ENCODE results near the gene DOCK6.

Gene DOCK6

GRCh38 chr19:11243798-11244169 lies 18.5 kb downstream of the DOCK6 start:
- no peak for DNase-seq

GRCh38 chr19:11242864-11243797 lies 19.2 kb downstream of the DOCK6 start:
- peak; percentile 66 for DNase-seq

DNA sequence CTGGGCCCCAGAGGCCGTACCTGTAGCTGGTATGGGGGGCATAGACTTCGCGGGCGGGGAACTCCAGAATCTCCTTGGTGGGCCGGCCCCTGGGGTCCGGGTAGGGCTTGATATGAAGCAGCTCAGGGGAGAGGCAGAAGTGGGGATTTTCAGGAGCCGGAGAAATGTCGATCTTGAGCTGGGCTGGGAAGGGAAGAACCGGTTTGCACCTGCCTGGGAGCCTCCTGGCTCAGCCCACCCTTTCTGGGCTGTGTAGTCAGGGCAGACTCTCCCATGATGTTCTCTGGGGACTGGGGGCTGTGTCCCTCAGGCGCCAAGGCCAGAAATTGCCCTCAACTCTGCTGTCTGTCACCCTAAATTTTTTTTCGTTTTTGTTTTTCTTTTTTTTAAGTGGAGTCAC lies 20.3 kb downstream of the DOCK6 start:
- DNase-seq: no peak

- DNase-seq: no peak
These were observed 22.3 kb downstream of the DOCK6 start for GRCh38 chr19:11240008-11240444.

DNA sequence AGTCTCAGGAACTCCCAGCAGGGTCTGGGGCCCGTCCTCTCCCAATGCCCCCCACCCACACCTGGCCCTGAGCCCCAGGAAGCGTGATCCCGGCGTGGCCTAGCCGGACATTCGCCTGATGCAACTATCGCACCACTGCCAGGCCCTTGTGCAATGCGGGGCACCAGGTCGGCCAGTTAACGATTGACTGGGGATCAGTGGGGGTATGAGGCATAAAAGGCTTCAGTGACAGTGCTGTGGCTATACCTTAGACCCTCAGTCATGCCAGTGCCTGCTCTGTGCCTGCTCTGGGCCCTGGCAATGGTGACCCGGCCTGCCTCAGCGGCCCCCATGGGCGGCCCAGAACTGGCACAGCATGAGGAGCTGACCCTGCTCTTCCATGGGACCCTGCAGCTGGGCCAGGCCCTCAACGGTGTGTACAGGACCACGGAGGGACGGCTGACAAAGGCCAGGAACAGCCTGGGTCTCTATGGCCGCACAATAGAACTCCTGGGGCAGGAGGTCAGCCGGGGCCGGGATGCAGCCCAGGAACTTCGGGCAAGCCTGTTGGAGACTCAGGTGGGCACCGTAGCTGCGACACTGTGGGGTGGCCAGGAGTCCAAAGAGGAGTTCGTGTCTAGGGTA lies 22.8 kb downstream of the DOCK6 start, which contains the start of gene ANGPTL8:
ANGPTL8 (plus strand) TSS at position 243 of the 624 bp plus-strand sequence; CDS start at position 262, 19 bp downstream.
- no peak for DNase-seq

DNA sequence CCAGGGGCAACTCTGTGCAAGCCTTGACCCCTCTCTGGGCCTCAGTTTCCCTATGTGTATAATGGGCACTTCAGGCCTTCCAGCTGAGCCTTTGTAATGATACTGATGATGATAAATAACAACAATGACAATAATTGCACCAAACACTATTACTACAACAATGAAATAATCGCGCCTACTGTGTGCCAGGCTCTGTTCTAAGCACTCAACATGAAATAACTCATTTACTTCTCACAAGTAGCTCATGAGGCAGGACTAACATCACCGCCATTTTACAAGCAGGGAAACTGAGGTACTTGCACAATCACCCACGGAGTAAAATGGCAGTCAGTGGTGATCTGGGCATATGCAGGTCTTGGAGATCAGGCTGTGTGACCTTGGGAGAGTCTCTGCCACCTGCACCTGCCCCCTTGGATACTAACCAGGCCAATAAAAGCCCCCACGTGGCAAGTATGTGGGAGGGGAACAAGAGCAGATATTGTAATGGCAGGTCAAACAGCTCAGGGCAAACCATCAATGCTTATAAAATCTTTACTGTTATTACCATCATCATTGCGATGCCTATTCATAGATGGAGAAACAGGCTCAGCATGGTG lies 23.4 kb downstream of the DOCK6 start:
- no peak for DNase-seq

DNA sequence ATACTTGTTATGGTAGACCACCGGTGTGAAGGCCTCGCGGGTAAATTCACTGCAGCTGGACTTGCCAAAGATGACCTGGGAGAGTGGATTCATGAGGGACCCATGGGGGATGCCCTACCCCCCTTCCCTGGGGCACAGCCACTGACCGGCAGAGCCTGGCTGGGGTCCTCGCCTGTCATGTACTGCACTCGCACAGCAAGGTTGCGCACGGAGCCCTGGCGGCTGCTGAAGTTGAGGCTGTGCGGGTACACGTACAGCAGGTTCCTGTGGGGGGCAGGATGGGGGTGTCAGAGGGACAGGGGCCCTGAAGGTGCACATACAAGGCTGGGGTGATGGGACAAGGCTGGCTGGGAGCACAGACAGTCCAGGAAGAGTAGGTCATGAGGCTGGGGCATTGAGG lies 24.3 kb downstream of the DOCK6 start:
- DNase-seq: no peak

DNA sequence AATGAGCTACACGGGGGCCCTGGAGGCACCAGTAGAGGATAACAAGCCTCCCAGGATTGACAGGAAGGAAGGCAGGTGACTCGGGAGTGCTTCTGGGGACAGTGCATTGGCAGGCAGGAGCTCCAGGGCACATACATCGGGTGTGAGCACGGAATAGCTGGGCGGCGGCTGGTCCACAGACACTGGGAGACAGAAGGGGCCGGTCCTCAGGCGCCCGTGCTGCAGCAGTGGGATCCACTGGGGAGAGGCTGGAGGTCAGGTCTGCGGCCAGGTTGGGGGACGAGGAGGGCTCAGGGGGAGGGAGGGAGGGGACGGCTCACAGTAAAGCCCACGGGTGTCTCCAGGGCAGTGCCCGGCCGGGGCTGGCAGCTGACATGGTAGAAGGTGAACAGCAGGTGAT lies 25.0 kb downstream of the DOCK6 start:
- DNase-seq: no peak

GRCh38 chr19:11236324-11237301 lies 25.7 kb downstream of the DOCK6 start:
- DNase-seq: no peak

- no peak for DNase-seq
These were observed 27.7 kb downstream of the DOCK6 start for GRCh38 chr19:11234486-11235075.

- DNase-seq: no peak
These were observed 29.3 kb downstream of the DOCK6 start for GRCh38 chr19:11233073-11233472.

- no peak for DNase-seq
These were observed 29.8 kb downstream of the DOCK6 start for GRCh38 chr19:11232555-11232954.

- no peak for DNase-seq
These were observed 31.5 kb downstream of the DOCK6 start for GRCh38 chr19:11230621-11231386.

DNA sequence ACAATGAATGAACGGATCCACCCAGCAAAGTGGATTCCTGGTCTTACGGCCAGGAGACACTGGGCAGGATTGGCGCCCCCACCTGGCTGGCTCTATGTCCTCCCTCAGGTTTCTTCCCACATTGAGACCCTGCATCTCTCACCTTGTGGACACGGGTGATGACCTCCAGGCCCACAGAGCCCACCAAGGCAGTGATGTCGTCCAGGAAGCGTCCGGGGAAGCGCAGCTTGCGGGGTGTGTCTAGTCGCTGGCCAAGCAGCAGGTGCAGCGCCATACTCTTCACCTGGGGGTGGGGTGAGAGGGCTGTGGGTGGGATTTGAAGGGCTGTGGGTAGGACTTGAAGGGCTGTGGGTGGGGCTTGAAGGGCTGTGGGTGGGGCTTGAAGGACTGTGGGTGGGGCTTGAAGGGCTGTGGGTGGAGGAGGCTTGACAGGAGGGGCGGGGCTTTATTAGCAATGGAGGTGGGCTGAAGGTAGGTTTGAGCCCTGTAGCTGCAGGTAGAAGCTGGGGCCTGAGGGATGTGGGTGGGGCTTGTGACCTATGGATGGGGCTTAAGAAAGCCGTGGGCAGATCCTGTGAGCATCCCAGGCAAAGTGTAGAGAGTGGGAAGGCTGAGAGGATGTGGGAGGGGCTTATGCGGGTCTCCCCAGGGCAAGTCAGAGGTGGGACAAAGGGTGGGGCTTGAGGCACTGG lies 35.0 kb downstream of the DOCK6 start:
- DNase-seq: no peak

GRCh38 chr19:11226716-11227166 lies 35.6 kb downstream of the DOCK6 start:
- DNase-seq: no peak

DNA sequence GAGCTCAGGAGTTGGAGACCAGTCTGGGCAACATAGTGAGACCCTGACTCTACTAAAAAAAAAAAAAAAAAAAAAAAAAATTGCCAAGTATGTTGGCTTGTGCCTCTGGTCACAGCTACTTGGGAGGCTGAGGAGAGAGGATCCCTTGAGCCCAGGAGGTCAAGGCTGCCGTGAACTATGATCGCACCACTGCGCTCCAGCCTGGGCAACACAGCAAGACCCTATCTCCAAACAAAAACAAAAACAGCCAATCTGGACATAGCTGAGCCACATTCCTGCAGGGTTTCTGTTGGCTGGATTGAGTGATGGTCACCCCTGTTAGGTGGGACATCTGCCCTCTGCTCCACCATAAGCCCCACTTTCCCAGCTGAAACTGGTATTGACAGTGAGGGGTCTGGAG lies 36.5 kb downstream of the DOCK6 start:
- no peak for DNase-seq

- no peak for DNase-seq
These were observed 37.2 kb downstream of the DOCK6 start for GRCh38 chr19:11225172-11225571.

DNA sequence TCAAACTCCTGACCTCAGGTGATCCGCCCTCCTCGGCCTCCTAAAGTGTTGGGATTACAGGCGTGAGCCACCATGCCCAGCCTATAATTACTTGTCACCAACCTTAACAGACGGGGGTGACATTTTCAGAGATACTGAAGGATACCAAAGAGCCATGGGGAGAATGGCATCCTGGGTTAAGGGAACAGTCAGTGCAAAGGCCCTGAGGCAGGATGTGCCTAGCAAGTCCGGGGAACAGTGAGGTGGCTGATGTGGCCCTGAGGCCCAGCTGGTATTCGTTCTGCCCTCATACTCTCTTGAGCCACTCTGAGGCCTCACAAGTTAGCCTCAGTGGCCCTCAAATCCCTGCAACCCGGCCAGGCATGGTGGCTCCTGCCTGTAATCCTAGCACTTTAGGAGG lies 37.9 kb downstream of the DOCK6 start:
- no peak for DNase-seq

DNA sequence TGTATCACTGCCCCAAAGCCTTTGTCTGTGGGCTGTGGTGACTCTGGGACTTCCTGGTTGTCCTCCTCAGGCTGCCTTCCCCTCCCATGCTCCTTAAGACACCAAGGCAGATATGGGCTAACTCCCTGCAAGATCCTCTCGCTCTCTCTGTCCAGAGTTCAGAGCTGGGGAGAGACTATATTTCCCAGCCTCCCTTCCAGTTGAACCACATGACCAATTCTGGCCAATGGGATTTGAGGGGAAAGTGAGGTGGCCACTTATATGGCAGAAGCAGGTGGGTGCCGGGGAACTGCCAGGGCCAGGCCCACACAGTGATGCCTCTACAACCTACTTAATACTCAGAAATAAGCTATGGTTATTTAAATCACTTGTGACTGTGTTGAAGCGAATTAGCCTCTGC lies 39.1 kb downstream of the DOCK6 start:
- no peak for DNase-seq

- DNase-seq: no peak
These were observed 41.2 kb downstream of the DOCK6 start for GRCh38 chr19:11221082-11221598.

All from activated gamma-delta T cell (primary cell).